HL-60 (cell line): ENCODE measurements around the gene KCMF1.

Experiments used
- DNase-seq, 2 experiments: peaks; one replicate each; pipeline ENCODE4 v3.0.0-alpha.2; 2010 to 2020; ENCODE audit warnings: low read depth in 1 of 2, low spot score in 1 of 2
- H3K27ac ChIP-seq: fragments of 250-450 bp; sonication (Bioruptor Pico); replicated peaks from 2 replicates; pipeline ENCODE4 v1.5.1; 2020; ENCODE audit warnings: mild to moderate bottlenecking, moderate library complexity
- H3K27me3 ChIP-seq: fragments of 250-450 bp; sonication (Bioruptor Pico); 2 replicates; pipeline ENCODE4 v1.5.1; 2021; ENCODE audit warnings: mild to moderate bottlenecking, moderate library complexity; ENCODE audit not compliant: insufficient read depth, poor library complexity, severe bottlenecking
- H3K4me3 ChIP-seq: replicated peaks from 2 replicates; pipeline ENCODE4 v1.5.1; 2011; ENCODE audit warnings: mild to moderate bottlenecking, control low read depth, low read length; ENCODE audit not compliant: insufficient read depth
- GABPA ChIP-seq: IDR thresholded peaks from 2 replicates; pipeline ENCODE4 v1.6.1; 2012; ENCODE audit warnings: low read depth
- POLR2AphosphoS5 ChIP-seq: IDR thresholded peaks from 2 replicates; pipeline ENCODE4 v1.6.1; 2012; ENCODE audit warnings: low read depth
- REST ChIP-seq: IDR thresholded peaks from 2 replicates; pipeline ENCODE4 v1.6.1; 2012; ENCODE audit warnings: low read depth; ENCODE audit not compliant: insufficient replicate concordance
- SPI1 ChIP-seq: IDR thresholded peaks from 2 replicates; pipeline ENCODE4 v1.6.1; 2012; ENCODE audit warnings: low read depth, mild to moderate bottlenecking, borderline replicate concordance
- TF ChIP-seq, protein P1 (sequence below): IDR thresholded peaks from one replicate; pipeline ENCODE4 v1.5.1; 2011; ENCODE audit warnings: low read length, control low read depth, inconsistent platforms; ENCODE audit not compliant: insufficient read depth

KCMF1 gene

DNA sequence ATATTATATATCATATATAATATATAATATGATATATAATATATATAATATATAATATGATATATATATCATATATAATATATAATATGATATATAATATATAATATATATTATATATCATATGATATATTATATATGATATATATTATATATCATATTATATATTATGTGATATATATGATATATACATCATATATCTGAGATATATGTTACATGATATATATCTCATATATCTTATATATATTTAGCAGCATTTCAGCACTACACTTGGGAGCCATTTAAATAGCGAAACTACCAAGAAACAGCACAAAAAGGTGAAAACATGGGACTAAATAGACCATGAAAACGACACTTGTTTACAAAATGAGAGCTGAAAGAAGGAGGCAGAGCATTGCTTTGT, 37.3 kb downstream of the KCMF1 start:
- H3K27me3 ChIP-seq, result no peaks in the 10 kb centered on the region
- no peak overlapping the region for H3K4me3 ChIP-seq
- no peak for TF ChIP-seq REST
- no peak for TF ChIP-seq POLR2AphosphoS5
- TF ChIP-seq GABPA, result no peak
- TF ChIP-seq, protein P1, sequence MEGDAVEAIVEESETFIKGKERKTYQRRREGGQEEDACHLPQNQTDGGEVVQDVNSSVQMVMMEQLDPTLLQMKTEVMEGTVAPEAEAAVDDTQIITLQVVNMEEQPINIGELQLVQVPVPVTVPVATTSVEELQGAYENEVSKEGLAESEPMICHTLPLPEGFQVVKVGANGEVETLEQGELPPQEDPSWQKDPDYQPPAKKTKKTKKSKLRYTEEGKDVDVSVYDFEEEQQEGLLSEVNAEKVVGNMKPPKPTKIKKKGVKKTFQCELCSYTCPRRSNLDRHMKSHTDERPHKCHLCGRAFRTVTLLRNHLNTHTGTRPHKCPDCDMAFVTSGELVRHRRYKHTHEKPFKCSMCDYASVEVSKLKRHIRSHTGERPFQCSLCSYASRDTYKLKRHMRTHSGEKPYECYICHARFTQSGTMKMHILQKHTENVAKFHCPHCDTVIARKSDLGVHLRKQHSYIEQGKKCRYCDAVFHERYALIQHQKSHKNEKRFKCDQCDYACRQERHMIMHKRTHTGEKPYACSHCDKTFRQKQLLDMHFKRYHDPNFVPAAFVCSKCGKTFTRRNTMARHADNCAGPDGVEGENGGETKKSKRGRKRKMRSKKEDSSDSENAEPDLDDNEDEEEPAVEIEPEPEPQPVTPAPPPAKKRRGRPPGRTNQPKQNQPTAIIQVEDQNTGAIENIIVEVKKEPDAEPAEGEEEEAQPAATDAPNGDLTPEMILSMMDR, result no peak
- no peak for TF ChIP-seq SPI1
- no peak for DNase-seq
- no peak overlapping the region for H3K27ac ChIP-seq

DNA sequence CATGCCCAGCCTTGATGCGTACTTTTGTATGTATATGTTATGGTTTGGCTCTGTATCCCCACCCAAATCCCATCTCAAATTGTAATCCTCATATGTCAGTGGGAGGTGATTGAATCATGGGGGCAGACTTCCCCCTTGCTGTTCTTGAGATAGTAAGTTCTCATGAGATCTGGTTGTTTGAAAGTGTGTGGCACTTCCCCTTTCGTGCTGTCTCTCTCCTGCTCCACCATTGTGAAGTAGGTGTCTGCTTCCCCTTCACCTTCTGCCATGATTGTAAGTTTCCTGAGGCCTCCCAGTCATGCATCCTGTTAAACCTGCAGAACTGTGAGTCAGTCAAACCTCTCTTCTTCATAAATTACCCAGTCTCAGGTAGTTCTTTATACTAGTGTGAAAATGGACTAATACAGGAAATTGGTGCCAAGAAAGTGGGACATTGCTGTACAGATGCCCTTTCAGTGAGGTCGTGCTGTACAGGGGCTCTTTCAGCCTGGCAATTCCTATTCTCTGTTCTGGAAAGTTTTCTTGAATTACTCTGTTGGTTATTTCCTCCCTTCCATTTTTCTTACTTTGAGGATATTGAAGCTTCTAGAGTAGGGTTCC, 38.2 kb downstream of the KCMF1 start:
- Histone ChIP-seq H3K27me3 (no peaks in the 10 kb centered on the region), H3K4me3 (no peak overlapping the region), H3K27ac (0 out of 2 replicates have a peak overlapping the region, but pooled peaks have one; percentile 26)
- DNase-seq, result peak in 1 of 2 experiments; percentile 81
- TF ChIP-seq, protein P1, result no peak
- TF ChIP-seq GABPA (no peak), SPI1 (peak; percentile 99), REST (no peak), POLR2AphosphoS5 (peak; percentile 33; the same call in 1 of the 2 replicates)

DNA sequence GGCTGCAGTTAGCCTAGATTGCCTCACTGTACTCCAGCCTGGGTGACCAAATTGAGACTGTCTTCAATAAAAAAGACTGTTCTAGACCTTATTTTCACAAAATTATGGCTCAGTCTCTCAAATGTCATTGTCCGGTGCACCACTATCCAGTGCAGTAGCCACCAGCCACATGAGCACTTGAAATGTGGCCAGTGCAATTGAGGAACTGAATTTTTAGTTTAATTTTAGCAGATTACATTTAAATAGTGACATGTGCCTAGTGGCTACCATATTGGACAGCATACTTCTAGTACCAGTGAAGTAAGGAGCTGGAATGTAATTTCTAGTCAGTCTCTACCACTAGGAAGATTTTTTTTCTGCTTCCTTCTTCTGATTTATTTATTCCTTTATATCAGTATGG, 39.4 kb downstream of the KCMF1 start:
- DNase-seq, result no peak
- Histone ChIP-seq H3K27me3 (no peaks in the 10 kb centered on the region), H3K4me3 (no peak overlapping the region), H3K27ac (no peak overlapping the region)
- TF ChIP-seq, protein P1, result no peak
- no peak for TF ChIP-seq POLR2AphosphoS5
- TF ChIP-seq GABPA, result no peak
- no peak for TF ChIP-seq REST
- no peak for TF ChIP-seq SPI1
